ENCODE results near the gene MFAP3L. TPM values are rescaled to one million over a fixed set of nuclear protein-coding genes. Genes with fewer than 3 reads are reported as not detected.

MFAP3L gene
- total RNA-seq, 2 donors from 2014 or later, result 3.1 to 47.0 TPM

Other genes starting within 250 kb of the MFAP3L start
- gene AADAT, start 63.6 kb upstream of the MFAP3L start, total RNA-seq, result not detected